CD4-positive, alpha-beta T cell treated with Interleukin-2 at 100 ng/mL for 4 hours (primary cell): ENCODE data around the gene TINCR.
"Not testable (repeated sequence)": the region's sequence is repeated elsewhere in the genome, so short reads cannot be mapped to it uniquely, and the experiment has no call there.

Experiments used
- DNase-seq: peaks from one replicate; pipeline ENCODE4 v3.0.0-alpha.2; 2020; ENCODE audit warnings: low spot score

TINCR gene

DNA sequence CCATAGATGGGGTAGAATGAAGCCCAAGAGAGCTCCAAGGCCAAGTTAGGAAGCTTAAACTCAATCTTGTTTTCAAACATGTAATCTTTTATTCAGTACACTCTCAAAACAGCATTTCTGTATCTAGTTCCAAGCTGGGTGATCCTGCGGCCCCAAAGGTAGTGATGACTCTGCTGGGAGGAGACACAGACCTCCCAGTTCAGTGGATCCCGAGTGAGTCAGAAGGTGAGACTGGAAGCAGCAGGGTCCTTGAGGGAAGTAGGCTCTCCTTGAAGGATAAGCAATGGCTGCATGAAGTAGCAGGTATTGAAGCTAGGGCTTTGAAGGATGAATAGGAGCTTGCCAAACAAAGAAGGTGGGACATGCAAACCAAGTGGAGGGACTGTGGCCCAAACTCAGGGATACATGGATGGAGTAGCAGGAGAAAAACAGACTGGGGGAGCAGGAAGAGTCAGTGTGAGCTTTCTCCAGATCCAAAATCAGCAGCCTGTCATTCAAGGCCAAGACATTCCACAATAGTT, 9.6 kb downstream of the TINCR start:
- no peak for DNase-seq

DNA sequence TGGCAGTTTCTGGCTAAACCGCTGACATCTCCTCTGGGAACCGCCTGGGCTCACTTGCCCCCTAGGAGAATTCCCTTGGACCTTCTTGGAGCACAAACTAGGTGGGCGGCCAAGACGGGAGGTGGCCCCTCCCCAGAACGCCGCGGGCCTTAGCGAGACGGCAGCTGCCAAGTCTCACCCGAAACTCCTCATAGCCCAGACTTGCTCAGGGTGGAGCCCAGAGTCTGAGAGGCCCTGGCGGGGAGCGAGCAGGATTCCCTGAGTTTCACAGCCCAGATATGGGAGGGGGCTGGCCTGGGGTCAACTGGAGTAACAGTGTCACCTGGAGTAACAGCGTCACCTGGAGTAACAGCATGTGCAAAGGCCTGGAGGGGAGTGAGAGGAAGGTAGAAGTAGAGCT, 10.1 kb downstream of the TINCR start:
- no peak for DNase-seq

DNA sequence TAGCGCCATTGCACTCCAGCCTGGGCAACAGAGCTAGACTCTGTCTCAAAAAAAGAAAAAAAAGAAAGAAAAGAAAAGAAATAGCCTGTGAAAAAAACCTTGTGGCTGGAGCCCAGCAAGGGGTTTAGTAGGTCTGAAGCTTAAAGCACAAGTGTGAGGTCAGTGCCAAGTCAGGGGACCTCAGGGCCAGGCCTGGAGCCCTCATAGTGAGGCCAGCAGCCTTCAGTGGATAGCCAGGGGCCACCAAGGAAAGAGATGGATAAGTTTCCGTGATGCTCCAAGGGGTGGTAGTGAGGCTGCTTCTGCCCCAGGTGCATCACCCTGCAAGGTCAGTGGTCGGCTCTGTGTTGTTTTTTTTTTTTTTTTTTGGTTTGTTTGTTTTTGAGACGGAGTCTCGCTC, 12.9 kb downstream of the TINCR start:
- DNase-seq = no peak

- no peak for DNase-seq
Measured at GRCh38 chr19:5553892-5554291, 13.9 kb downstream of the TINCR start.

DNA sequence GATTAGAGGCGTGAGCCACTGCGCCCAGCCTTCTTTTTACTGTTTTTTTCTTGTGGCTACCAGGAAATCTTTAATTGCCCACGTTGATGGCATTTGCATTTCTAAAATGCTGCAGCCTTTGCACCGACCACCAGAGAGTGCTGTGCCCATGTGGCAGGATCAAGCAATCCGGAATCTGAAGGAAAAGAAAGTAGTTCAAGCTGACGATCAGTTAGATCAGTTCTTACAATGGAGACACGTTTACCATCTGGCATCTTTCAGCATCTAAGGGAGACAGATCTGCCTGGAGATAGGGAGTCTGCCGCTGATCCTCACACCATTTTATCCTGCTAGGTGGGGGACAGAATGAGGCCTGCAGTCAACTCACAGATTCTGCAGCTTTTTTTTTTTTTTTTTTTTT, 19.9 kb downstream of the TINCR start:
- DNase-seq = no peak

DNA sequence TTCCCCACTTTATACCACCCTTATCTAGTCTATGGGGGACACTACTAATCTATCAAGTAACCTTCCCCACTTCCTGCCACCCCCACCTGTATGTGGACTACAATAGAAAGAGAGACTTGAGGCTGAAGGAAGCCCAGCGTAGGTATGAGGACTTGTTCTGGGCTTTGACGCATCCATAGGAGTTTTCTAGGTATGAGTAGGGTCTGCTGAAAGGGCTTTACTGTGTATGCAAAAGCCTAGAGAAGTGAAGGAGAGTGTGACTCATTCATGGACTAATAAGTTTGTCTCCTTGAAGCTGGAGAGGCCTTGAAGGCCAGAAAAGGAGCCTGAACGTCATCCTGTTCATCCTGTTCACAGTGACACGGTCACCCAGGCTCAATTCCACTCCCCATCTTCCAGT, 21.8 kb downstream of the TINCR start:
- no peak for DNase-seq

DNA sequence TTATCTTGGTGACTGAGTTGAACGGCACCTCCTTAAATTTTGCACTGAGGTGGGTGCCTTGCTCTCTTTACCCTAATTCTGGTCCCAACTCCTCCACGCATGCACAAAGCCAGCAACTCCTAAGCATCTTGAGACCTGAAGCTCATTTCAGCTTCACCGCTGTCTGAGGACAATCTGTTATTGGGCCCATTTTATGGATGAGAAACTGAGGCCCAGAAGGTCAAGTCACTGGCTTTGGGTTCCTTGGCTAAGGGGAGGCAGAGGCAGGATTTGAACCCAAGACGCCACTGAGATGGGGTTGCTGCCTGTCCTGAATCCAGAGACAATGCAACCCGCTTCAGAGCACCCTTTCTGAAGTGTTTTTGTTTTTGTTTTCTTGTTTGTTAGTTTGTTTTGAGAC, 22.7 kb downstream of the TINCR start:
- DNase-seq = no peak

DNA sequence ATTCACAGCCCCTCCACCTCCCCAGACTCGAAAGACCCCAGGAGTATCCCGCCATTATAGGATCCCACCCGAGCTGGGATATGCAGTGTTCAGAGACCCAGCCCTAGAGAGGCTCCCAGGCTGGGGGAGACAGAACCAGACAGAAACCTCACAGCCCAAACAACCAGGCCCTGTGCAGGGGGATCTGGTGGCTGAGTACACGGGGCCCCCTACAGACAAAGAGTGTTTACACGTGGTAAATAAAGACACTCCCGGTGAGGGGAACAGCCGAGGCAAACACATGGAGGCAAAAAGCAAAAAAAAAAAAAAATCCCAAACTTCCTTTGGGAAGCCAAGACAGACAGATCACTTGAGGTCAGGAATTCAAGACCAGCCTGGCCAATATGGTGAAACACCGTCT, 25.1 kb downstream of the TINCR start:
- DNase-seq = no peak

- DNase-seq = no peak
Measured at GRCh38 chr19:5541456-5541855, 26.3 kb downstream of the TINCR start.

- no peak for DNase-seq
Measured at GRCh38 chr19:5540208-5540607, 27.5 kb downstream of the TINCR start.

DNA sequence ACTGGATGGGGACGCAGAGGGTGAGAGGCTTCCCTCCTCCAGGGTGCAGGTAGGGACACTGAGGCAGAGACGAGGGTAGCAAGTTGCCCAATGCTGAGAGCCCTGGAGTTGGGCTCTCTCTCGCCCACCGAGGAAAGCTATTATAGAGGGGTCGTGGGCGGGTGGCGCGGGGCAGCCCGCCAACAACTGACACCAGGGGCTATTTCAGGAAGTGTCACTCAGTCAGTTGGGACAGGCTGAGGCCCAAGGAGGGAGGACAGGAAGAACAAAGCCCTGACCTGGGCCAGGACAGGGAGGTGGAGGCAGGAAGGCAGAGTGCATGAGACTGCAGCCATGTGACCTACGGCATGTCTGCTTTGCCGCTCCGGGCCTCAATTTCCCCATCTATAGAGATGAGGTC, 29.9 kb downstream of the TINCR start:
- no peak for DNase-seq

GRCh38 chr19:5536982-5537579, 30.7 kb downstream of the TINCR start:
- DNase-seq = not testable (repeated sequence)

- no peak for DNase-seq
Measured at GRCh38 chr19:5536337-5536894, 31.3 kb downstream of the TINCR start.

GRCh38 chr19:5534787-5535586, 32.8 kb downstream of the TINCR start:
- DNase-seq = no peak

DNA sequence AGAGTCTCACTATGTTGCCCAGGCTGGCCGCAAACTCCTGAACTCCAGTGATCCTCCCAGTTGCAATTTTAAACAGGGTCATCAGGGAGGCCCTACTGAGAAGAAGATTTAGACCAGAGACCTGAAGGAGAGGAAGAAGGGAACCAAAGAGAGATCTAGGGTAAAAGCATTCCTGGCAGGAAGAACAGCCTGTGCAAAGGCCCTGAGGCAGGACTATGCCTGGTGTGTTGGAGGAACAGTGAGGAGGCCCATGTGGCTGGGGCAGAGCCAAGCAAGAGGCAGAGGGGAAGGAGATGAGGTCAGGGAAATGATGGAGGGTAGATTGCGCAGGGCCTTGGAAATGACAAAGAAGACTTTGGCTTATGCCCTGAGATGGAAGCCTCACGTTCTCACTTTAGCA, 34.5 kb downstream of the TINCR start:
- no peak for DNase-seq

DNA sequence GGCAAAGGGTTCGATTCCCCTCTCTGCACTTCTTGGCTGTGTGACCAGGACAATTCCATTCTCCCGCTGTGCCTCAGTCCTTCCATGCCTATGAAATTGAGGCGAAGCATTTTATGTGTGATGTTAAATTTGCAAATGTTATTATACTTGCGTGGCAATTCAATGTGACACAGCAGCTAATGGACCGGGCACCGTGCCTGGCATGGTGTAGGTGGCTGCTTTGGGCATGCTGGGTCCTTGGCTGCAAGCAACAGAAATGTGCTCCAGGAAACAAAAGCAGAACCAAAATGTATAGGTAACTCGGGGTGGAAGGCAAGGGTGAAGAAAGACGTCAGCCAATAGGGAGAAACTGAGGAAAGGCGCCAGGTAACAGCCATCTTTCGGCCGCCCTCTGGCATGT, 37.1 kb downstream of the TINCR start:
- no peak for DNase-seq

GRCh38 chr19:5526691-5527090, 41.1 kb downstream of the TINCR start:
- no peak for DNase-seq

GRCh38 chr19:5524081-5524480, 43.7 kb downstream of the TINCR start:
- no peak for DNase-seq

DNA sequence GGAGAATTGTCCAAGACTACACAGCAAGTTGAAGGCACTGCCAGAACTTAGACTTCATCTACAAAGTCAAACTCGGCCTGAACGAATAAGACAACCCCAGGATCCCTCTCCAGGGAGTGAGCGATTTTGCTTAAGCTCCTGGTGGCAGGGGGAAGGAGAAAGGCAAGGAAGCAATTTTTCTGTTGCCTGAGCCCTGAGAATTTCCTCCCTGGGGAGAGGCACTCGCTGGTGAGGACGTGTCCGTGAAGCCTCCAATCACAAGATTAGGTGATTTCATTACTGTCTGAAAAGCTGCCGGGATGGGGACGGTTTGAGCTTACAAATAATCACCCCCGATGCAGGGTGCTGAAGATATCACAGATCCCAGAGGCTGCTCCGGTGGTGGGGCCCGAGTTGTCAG, 45.6 kb downstream of the TINCR start:
- DNase-seq = no peak

- DNase-seq = no peak
Measured at GRCh38 chr19:5520501-5520900, 47.3 kb downstream of the TINCR start.

DNA sequence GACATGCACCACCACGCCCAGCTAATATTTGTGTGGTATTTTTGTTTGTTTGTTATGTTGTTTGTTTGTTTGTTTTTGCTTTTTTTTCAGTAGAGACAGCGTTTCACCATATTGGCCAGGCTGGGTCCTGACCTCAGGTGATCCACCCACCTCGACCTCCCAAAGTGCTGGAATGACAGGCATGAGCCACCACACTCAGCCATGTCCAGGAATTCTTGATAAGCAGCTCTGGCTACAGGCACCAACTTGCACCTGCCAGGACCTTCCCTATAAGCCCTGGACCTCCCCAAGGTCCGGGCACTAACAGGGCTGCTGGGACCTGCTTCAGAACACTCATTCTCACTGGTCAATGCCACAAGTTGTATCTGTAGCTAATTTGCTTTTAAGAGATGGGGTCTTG, 48.7 kb downstream of the TINCR start:
- no peak for DNase-seq

- no peak for DNase-seq
Measured at GRCh38 chr19:5515737-5516136, 52.0 kb downstream of the TINCR start.

- DNase-seq = no peak
Measured at GRCh38 chr19:5514001-5514400, 53.8 kb downstream of the TINCR start.
